ENCODE results near the gene SLC25A19.
"Not testable (repeated sequence)": the region's sequence is repeated elsewhere in the genome, so short reads cannot be mapped to it uniquely, and the experiment has no call there.

SLC25A19 gene

GRCh38 chr17:75287221-75287620 is 2.0 kb downstream of the SLC25A19 start:
- Mint-ChIP-seq H3K36me3 (ENCODE audit: low read depth) (peaks cover 36% of the 10 kb centered on the region), H3K4me3 (peak overlapping the region; percentile 93), H3K9me3 (no peaks in the 10 kb centered on the region), H3K27me3 (no peaks in the 10 kb centered on the region), H3K27ac (peak overlapping the region; percentile 47), H3K4me1 (ENCODE audit: low read depth) (peaks cover 34% of the 10 kb centered on the region)

DNA sequence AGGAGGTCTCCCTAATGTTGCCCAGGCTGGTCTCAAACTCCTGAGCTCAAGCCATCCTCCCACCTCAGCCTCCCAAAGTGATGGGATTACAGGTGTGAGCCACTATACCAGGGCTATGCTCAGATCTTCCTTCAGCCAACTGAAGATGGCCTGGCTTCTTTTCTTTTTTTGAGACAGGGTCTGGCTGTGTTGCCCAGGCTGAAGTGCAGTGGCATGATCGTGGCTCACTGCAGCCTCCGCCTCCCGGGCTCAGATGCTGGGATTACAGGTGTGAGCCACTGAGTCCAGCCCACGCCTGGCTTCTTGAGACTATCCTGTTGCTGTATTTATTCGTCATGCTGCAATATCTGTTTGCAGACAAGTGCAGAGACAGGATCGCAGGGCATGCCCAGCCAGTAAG is 4.1 kb downstream of the SLC25A19 start:
- peaks cover 15% of the 10 kb centered on the region for H3K4me1 Mint-ChIP-seq (ENCODE audit: low read depth)

DNA sequence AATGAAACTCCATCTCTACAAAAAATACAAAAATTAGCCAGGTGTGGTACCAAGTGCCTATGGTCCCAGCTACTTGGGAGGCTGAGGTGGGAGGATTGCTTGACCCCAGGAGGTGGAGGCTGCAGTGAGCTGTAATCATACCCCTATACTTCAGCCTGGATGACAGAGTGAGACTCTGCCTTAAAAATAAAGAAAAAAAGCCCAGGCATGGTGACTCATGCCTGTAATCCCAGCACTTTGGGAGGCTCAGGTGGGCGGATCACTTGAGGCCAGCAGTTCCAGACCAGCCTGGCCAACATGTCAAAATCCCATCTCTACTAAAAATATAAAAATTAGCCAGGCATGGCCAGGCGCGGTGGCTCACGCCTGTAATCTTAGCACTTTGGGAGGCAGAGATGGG is 9.0 kb downstream of the SLC25A19 start:
- not testable (repeated sequence) for H3K4me3 Mint-ChIP-seq; H3K4me1 Mint-ChIP-seq (ENCODE audit: low read depth); H3K27me3 Mint-ChIP-seq; H3K9me3 Mint-ChIP-seq; H3K27ac Mint-ChIP-seq
- H3K36me3 Mint-ChIP-seq (ENCODE audit: low read depth): peaks cover 44% of the 10 kb centered on the region

More for the DNA sequence above, 4.1 kb downstream of the SLC25A19 start:
- Mint-ChIP-seq H3K27ac (no peak overlapping the region), H3K27me3 (no peaks in the 10 kb centered on the region), H3K4me3 (no peak overlapping the region), H3K9me3 (no peaks in the 10 kb centered on the region), H3K36me3 (ENCODE audit: low read depth) (peaks cover 48% of the 10 kb centered on the region)

- Mint-ChIP-seq H3K27me3 (no peaks in the 10 kb centered on the region), H3K36me3 (ENCODE audit: low read depth) (peaks cover 47% of the 10 kb centered on the region), H3K27ac (no peak overlapping the region), H3K9me3 (no peaks in the 10 kb centered on the region), H3K4me3 (no peak overlapping the region), H3K4me1 (ENCODE audit: low read depth) (peaks cover 19% of the 10 kb centered on the region)
Measured at GRCh38 chr17:75277664-75278071, 11.6 kb downstream of the SLC25A19 start.

DNA sequence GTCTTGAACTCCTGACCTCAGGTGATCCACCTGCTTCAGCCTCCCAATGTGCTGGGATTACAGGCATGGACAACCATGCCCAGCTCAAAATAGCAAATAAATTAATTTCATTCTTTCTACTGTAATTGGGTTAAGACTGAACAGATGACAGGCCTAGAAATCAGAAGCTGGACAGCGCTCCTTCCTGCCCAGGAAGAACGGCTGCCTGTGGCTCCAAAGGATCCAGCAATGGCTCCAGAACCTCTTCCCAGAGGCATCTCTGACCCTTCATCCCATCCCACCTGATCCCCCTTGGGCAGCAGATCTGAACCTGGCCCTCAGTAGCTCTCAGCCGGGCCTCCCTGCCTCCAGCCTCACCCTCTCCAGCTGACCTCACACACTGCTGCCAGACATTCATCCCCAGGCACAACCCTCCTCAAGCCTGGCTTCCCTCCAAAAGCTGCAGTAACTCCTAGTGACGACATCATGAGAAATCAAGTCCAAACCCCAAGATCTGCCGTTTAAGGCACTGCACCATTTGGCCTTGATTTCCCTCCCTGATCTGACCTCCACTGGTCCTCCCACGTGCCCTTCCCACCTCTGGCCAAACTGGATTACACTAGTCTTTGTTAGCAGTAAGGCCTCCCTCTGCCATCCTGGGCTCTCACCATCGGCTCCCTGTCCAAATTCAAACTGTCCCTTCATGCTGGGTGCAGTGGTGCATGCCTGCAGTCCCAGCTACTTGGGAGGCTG is 15.1 kb downstream of the SLC25A19 start:
- H3K36me3 Mint-ChIP-seq (ENCODE audit: low read depth): peaks cover 42% of the 10 kb centered on the region
- peaks cover 34% of the 10 kb centered on the region for H3K4me1 Mint-ChIP-seq (ENCODE audit: low read depth)
- no peaks in the 10 kb centered on the region for H3K27me3 Mint-ChIP-seq
- peak overlapping the region; percentile 47 for H3K27ac Mint-ChIP-seq
- H3K4me3 Mint-ChIP-seq: no peak overlapping the region
- H3K9me3 Mint-ChIP-seq: no peaks in the 10 kb centered on the region

DNA sequence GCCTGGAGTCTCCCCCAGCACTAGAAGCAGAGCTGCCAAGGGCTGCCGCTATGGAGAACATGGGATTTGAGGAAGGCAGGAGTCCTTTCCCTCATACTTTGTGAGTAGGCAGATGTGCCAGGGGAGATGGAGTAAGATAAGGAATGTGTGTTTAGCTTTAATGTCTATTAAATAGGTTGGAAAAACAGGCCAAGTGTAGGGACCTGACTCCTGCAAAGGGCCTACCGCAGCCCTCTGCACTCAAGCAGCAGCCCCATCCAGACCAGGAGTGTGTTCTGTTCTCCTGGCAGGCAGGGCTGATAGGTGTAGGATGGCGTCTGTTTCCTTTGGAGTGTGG is 16.4 kb downstream of the SLC25A19 start:
- H3K27me3 Mint-ChIP-seq: no peaks in the 10 kb centered on the region
- H3K9me3 Mint-ChIP-seq: no peaks in the 10 kb centered on the region
- peak overlapping the region; percentile 70 for H3K27ac Mint-ChIP-seq
- H3K4me3 Mint-ChIP-seq: peak overlapping the region; percentile 86
- peaks cover 38% of the 10 kb centered on the region for H3K36me3 Mint-ChIP-seq (ENCODE audit: low read depth)
- H3K4me1 Mint-ChIP-seq (ENCODE audit: low read depth): peaks cover 44% of the 10 kb centered on the region

DNA sequence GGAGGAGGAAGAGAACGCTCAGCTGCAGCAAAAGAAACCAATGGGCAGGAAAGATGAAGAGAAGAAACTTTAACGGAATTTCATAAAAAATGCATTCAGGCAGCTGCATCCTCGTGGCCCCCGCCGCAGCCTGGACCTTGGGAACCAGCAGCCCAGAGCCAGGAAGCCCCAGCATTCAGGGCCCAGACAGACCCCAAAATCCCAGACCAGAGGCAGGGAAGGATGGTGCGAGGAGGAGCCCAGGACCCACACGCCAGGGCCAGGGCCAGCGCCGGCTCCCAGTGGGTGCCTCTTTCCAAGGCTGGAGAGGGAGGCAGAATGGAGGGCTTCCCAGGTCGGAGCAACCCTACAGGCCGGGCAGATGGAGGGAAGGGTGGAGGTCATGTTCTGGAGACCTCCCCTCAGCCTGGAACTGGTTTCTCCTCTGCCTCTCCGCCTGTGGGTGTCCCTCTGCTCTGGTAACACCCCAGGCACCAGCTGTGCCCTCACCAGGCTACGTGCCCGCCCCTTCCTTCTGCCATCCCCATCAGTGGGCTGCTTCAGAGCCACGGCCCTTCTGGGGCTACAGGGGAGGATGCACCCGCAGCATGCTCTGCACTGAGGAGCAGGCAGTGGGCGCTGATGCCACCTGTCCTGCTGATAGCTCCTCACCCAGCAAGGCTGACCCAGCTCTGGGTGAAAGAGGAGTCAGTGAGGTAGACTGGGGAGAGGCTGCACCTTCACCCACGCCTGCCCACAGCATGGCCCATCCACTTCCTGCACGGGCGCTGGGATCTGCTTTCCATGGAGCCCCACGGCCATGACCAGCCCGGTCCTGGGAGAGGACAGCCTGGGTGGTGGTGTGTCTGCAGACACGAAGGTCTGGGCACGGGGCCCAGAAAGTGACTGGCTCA is 17.0 kb downstream of the SLC25A19 start:
- Mint-ChIP-seq H3K4me1 (ENCODE audit: low read depth) (peaks cover 45% of the 10 kb centered on the region), H3K27me3 (no peaks in the 10 kb centered on the region), H3K4me3 (peak overlapping the region; percentile 86), H3K9me3 (no peaks in the 10 kb centered on the region), H3K36me3 (ENCODE audit: low read depth) (peaks cover 33% of the 10 kb centered on the region), H3K27ac (peak overlapping the region; percentile 86)

DNA sequence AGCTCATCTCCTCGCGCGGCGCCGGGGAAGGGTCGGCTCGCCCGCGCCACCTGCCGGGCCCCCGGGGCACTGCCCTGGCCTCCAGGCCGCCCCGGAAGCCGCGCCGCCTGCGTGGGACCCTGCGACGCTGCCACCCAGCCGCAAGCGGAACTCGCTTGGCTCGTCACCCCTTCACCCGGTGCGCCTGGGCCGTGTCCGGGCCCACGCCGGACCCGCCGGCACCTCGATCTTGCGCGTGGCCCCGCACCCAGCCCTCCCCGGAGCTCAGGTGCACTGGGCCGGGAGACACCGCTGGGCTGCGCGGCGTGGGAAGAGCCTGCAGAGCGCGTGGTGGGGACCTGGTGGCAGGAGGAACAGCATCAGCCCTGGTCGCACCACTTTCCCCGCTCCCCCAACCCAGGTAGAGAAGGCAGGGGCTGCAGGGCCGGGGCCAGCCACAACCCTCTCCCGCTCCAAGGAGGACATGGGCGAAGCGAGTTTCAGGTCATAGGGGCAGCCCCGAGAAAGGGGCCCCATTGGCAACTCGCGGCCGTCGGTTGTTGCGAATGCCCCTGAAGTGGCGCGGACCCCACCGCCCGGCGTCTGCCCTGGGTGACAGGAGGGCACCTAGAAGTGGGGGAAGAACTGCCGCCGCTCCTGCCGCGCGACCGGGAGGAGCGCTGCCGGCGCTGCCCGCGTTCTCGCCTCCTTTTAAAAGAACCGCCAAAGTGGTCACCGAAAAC is 17.8 kb downstream of the SLC25A19 start:
- no peaks in the 10 kb centered on the region for H3K9me3 Mint-ChIP-seq
- H3K36me3 Mint-ChIP-seq (ENCODE audit: low read depth): peaks cover 39% of the 10 kb centered on the region
- H3K4me3 Mint-ChIP-seq: peak overlapping the region; percentile 86
- H3K27ac Mint-ChIP-seq: peak overlapping the region; percentile 86
- H3K4me1 Mint-ChIP-seq (ENCODE audit: low read depth): peaks cover 45% of the 10 kb centered on the region
- H3K27me3 Mint-ChIP-seq: no peaks in the 10 kb centered on the region

- H3K4me1 Mint-ChIP-seq (ENCODE audit: low read depth): peaks cover 45% of the 10 kb centered on the region
- peak within 1 kb of the TSS; percentile 86 for H3K4me3 Mint-ChIP-seq
- H3K36me3 Mint-ChIP-seq (ENCODE audit: low read depth): peaks cover 44% of the 10 kb centered on the region
- no peaks in the 10 kb centered on the region for H3K9me3 Mint-ChIP-seq
- peak within 1 kb of the TSS; percentile 86 for H3K27ac Mint-ChIP-seq
- no peaks in the 10 kb centered on the region for H3K27me3 Mint-ChIP-seq
Measured at GRCh38 chr17:75270966-75271232, 18.3 kb downstream of the SLC25A19 start, which contains the start of gene MIF4GD. MIF4GD (minus strand) TSS chr17:75271231; CDS start chr17:75270195, 1,036 bp downstream.

DNA sequence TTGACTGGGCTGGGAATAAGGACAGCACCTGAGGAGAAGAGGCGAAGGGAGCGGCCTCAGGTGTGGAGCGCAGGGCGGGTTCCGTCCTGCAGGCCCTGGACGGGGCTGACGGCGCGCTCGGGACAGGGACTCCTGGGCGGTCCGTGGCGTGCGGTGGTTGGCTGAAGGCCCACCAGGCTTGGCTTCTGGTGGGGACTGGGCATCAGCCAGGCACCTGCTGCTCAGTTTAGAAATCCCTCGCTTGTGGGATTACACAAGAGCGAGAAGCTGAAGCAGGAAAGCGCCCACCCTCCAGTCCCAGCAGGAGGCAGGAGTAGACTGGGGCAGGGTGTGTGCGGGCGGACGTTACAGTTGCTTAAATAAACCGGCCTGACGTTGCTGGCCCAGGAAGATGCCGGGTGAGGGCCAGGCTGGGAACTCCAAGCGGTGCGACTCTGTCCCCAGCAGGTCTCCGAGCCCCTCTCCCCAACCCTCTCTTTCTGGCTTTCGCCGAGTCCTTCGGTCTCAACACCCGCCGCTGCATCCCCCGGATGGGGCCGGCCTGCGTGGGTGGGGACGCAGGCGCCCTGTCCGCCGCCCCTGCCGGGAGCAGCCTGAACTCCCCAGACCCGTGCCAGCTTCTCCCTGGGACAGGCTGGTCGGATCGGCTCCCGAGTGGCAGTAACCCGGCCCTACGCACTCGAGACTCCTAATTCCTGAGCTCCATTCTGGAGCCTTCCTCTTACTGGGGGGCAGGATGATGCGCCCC is 18.8 kb downstream of the SLC25A19 start:
- Mint-ChIP-seq H3K36me3 (ENCODE audit: low read depth) (peaks cover 48% of the 10 kb centered on the region), H3K27me3 (no peaks in the 10 kb centered on the region), H3K27ac (peak overlapping the region; percentile 83), H3K9me3 (no peaks in the 10 kb centered on the region), H3K4me1 (ENCODE audit: low read depth) (peaks cover 44% of the 10 kb centered on the region), H3K4me3 (peak overlapping the region; percentile 85)

DNA sequence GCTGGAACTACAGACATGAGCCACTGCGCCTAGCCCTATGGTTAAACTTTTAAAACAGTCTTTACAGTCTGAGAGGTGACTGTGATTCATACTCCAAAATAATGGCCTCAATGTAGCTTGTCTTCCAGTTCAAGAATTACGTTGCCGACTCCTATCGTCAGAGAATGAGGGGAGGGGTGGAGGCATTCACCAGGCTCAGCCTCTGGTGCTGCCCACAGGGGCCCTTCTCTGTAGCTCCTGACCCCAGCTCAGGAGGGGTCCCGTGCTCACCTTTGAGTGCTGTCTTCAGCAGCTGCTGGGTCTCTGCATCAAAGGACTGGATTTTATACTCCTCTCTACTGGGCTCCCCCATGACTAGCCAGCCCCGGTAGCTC is 19.4 kb downstream of the SLC25A19 start:
- Mint-ChIP-seq H3K9me3 (no peaks in the 10 kb centered on the region), H3K27ac (peak overlapping the region; percentile 83), H3K36me3 (ENCODE audit: low read depth) (peaks cover 47% of the 10 kb centered on the region), H3K4me3 (peak overlapping the region; percentile 85), H3K27me3 (no peaks in the 10 kb centered on the region), H3K4me1 (ENCODE audit: low read depth) (peaks cover 41% of the 10 kb centered on the region)

DNA sequence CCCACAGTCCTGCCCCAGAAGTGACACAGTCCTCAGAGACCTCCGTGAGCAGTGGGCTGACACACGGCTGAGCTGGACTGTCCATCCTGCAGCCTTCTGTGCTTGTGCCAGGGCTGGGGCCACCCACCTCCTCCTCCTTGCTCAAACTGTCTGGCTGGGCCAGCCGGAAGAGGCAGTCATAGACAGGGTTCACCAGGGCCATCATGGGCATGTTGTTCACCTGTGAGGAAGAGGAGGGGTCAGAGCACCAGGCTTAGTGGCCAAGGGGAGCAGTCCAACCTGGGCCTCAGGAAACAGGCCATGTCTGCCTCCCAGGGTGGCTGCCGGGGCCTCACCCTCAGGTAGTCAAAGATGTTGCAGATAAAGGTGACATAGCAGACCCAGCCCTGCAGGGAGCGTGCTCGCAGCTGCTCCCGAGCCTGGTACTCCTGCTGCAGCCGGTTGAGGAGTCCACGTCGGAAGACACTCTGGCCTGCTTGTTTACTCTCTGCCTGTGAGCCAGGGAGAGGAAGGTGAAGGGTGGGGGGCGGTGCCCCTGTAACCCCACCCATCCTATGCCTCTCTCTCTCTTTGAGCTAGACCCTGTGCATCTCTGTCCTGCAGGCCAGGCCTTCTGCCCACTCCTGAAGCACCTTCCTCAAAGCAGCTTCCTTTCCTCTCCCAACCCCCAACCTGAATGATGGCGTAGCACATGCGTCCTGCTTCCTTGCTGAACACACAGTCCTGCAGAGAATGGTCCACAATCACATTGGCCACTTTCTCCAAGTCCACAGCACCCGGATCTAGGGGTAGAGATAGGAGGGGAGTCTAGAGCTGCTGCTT is 21.6 kb downstream of the SLC25A19 start:
- Mint-ChIP-seq H3K4me1 (ENCODE audit: low read depth) (peaks cover 43% of the 10 kb centered on the region), H3K9me3 (no peaks in the 10 kb centered on the region), H3K27me3 (no peaks in the 10 kb centered on the region), H3K36me3 (ENCODE audit: low read depth) (peaks cover 50% of the 10 kb centered on the region), H3K4me3 (no peak overlapping the region), H3K27ac (no peak overlapping the region)

DNA sequence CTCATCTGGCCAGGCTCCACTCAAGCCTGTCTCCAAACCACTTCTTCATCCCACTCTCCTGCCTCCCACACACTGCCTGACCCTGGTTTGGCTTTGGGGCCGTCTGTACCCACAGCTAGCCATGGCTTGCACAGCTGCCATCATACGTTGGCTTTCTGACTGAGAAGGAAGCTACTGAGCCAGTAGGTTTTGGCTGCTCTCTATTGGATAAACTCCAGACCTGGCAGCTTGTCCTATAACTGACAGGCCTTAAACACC is 22.2 kb downstream of the SLC25A19 start:
- Mint-ChIP-seq H3K36me3 (ENCODE audit: low read depth) (peaks cover 54% of the 10 kb centered on the region), H3K4me3 (no peak overlapping the region), H3K27me3 (no peaks in the 10 kb centered on the region), H3K4me1 (ENCODE audit: low read depth) (peaks cover 44% of the 10 kb centered on the region), H3K27ac (peak overlapping the region; percentile 17), H3K9me3 (no peaks in the 10 kb centered on the region)

Data from stimulated activated naive CD8-positive, alpha-beta T cell treated with anti-CD3 and anti-CD28 coated beads, Interleukin-15, Interleukin-2, amounts not matched to agents 100 ng/mL and 50 ng/mL, for 24 hours (primary cell).